Spleen (tissue), 11 donors: ENCODE results near the gene SEC14L1. TPM values are rescaled to one million over a fixed set of nuclear protein-coding genes. Genes with fewer than 3 reads are reported as not detected.

Experiments
- DNase-seq: peaks from one replicate; pipeline ENCODE4 v3.0.0-alpha.2; 2020
- H3K27ac ChIP-seq, 8 donors: fragments of 200-600 bp; sonication (generic) in 7 of 8; 1 replicate in 4 of 8; 2 replicates in 4 of 8; pipeline versions ENCODE4 v1.5.0 to v1.8.0; 2016 to 2021; ENCODE audit warnings: inconsistent platforms in 4 of 8, mild to moderate bottlenecking in 4 of 8, moderate library complexity in 1 of 8
- H3K27me3 ChIP-seq, 7 donors: fragments of 200-600 bp; sonication (generic) in 6 of 7; replicated peaks in 1 of 7; 1 replicate in 4 of 7; 2 replicates in 3 of 7; pipeline versions ENCODE4 v1.5.0 to v1.8.0; 2016 to 2021; ENCODE audit warnings: inconsistent platforms in 3 of 7, mild to moderate bottlenecking in 1 of 7
- H3K36me3 ChIP-seq, 6 donors: fragments of 200-600 bp; sonication (generic) in 5 of 6; 1 replicate in 4 of 6; 2 replicates in 2 of 6; pipeline versions ENCODE4 v1.5.0 to v1.8.0; 2016 to 2021; ENCODE audit warnings: inconsistent platforms in 2 of 6
- H3K4me1 ChIP-seq, 6 donors: fragments of 200-600 bp; sonication (generic) in 5 of 6; 1 replicate in 3 of 6; 2 replicates in 3 of 6; pipeline versions ENCODE4 v1.5.0 to v1.8.0; 2016 to 2021; ENCODE audit warnings: inconsistent platforms in 3 of 6
- H3K4me3 ChIP-seq, 8 donors: fragments of 200-600 bp; sonication (generic) in 7 of 8; 1 replicate in 4 of 8; 2 replicates in 4 of 8; pipeline versions ENCODE4 v1.5.0 to v1.8.0; 2016 to 2021; ENCODE audit warnings: inconsistent platforms in 4 of 8, mild to moderate bottlenecking in 4 of 8, moderate library complexity in 2 of 8
- H3K9me3 ChIP-seq, 8 donors: fragments of 200-600 bp; sonication (generic) in 7 of 8; 1 replicate in 4 of 8; 2 replicates in 4 of 8; pipeline versions ENCODE4 v1.5.0 to v1.8.0; 2016 to 2021; ENCODE audit warnings: inconsistent platforms in 4 of 8
- POLR2A ChIP-seq, 3 donors: fragments of 450-650 bp; IDR thresholded peaks; one replicate each; pipeline ENCODE4 v1.5.1; 2017; ENCODE audit warnings: antibody characterized with exemption in 3 of 3, mild to moderate bottlenecking in 1 of 3
- POLR2AphosphoS5 ChIP-seq, 3 donors: sonication (generic); formaldehyde crosslinking; IDR thresholded peaks; one replicate each; pipeline ENCODE4 v1.5.1; 2017; ENCODE audit warnings: antibody characterized with exemption in 3 of 3
- WGBS, 5 donors: extraction: QIAGEN DNeasy Blood & Tissue Kit in 3 of 5; methylation state at CpG; one replicate each; pipeline versions ENCODE4 v1.1.5 to v1.1.7; 2013 to 2018; 5-methylcytosine and 5-hydroxymethylcytosine counted together
- intact Hi-C: fragments of 100-400 bp; cut with DNase I; formaldehyde crosslinking; loops from one replicate; pipeline ENCODE4 v1.15.0; 2023; ENCODE audit warnings: low total_unique reads
- polyA plus RNA-seq, 3 donors: library from polyadenylated mRNA; stranded (reverse); fragments of 200-250 nt; gene quantifications; one replicate each; pipeline ENCODE4 v1.2.1, GENCODE V29; 2013
- total RNA-seq, 7 donors: library from RNA; depleted of rRNA in 3 of 7; stranded (reverse); fragments of >200 nt in 3 of 7; fragmentation: NEBNext Ultra II Directional in 4 of 7; extraction: Animal tissue kit (Norgen Biotek cat#: 25700) in 4 of 7; gene quantifications; one replicate each; pipeline versions ENCODE4 v1.1.0 to v1.2.1, GENCODE V29; 2016 to 2021
- TF ChIP-seq, protein P1 (sequence below), 11 experiments: fragments of 200-600 bp in 7 of 11; fragments of 450-650 bp in 4 of 11; sonication (generic) in 4 of 11; IDR thresholded peaks in 8 of 11; conservative IDR thresholded peaks in 3 of 11; 1 replicate in 7 of 11; 2 replicates in 4 of 11; pipeline versions ENCODE4 v1.4.0 to v1.8.0; 2016 to 2021; ENCODE audit warnings: antibody characterized with exemption in 11 of 11, inconsistent platforms in 4 of 11, mild to moderate bottlenecking in 1 of 11
- donor health status: healthy with polysubstance abuse.
- donor health status: DM: no; HTN: no; CAD: no; lungs with moderate emphysema.
- donor health status: DM: no; HTN: no; CAD: no.
- donor health status: Bipolar disorder and iron deficiency.
- donor health status: healthy.
- donor health status: DM: no; HTN: no; CAD: no.
- donor health status: DM: yes; HTN: yes; CAD: no.

Gene SEC14L1
- total and polyA plus RNA-seq, 10 donors = 14.5 to 202 (median 169) TPM

DNA sequence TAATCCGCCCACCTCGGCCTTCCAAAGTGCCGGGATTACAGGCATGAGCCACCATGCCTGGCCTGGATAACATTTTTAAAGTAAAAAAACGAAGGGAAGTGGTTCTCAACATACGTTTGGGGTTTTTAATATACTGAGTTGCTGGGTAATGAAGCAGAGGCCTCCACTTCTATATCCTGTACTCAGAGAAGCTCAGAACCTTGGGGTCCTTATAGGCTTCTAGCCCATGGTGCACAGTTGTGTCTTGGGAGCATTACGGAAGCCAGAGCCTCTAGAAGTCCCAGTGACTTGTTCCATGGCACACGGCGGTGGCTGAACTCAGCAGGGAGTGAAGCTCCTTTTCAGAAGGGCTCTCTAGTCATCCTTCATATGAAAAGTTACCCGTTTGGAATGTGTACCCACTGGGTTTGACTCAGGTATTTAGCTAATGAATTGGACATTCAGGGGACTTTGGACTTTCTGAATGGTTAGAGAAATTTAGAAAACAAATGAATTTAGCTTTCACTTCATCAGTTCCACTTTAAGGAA lies 67.0 kb downstream of the SEC14L1 start:
- 83 to 92% (median 88%) methylated on average over 9 of the region's 9 CpGs for WGBS, 5 donors
- no peaks in the 10 kb centered on the region for H3K27me3 ChIP-seq

GRCh38 chr17:77208217-77208808 lies 67.5 kb downstream of the SEC14L1 start:
- intact Hi-C loops = no loop called here
- no peak for TF ChIP-seq POLR2A (IDR thresholded peaks at IDR 0.05)
- peak in 2 of 3 donors; percentile 17 to 43 for TF ChIP-seq POLR2AphosphoS5 (IDR thresholded peaks at IDR 0.05)
- TF ChIP-seq, protein P1, sequence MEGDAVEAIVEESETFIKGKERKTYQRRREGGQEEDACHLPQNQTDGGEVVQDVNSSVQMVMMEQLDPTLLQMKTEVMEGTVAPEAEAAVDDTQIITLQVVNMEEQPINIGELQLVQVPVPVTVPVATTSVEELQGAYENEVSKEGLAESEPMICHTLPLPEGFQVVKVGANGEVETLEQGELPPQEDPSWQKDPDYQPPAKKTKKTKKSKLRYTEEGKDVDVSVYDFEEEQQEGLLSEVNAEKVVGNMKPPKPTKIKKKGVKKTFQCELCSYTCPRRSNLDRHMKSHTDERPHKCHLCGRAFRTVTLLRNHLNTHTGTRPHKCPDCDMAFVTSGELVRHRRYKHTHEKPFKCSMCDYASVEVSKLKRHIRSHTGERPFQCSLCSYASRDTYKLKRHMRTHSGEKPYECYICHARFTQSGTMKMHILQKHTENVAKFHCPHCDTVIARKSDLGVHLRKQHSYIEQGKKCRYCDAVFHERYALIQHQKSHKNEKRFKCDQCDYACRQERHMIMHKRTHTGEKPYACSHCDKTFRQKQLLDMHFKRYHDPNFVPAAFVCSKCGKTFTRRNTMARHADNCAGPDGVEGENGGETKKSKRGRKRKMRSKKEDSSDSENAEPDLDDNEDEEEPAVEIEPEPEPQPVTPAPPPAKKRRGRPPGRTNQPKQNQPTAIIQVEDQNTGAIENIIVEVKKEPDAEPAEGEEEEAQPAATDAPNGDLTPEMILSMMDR (IDR thresholded peaks at IDR 0.05 in 8 of 11, conservative IDR thresholded peaks at IDR 0.05 in 3 of 11) = peak in 4 of 11 experiments; percentile 18 to 22 (median 21)
- no peak for DNase-seq
- H3K27me3 ChIP-seq = no peaks in the 10 kb centered on the region
- peaks cover 10 to 100% (median 96%) of the 10 kb centered on the region in 6 donors for H3K36me3 ChIP-seq
- 75 to 88% (median 83%) methylated on average over 16 of the region's 16 CpGs for WGBS, 5 donors
- no peaks in the 10 kb centered on the region for H3K9me3 ChIP-seq
- peaks cover 17 to 88% (median 70%) of the 10 kb centered on the region in 6 donors for H3K4me1 ChIP-seq
- H3K4me3 ChIP-seq = no peak overlapping the region
- H3K27ac ChIP-seq = peak overlapping the region in 4 of 8 donors; percentile 70 to 80 (median 74)

More for the DNA sequence above, 67.0 kb downstream of the SEC14L1 start:
- Histone ChIP-seq H3K36me3 (peaks cover 10 to 100% (median 94%) of the 10 kb centered on the region in 6 donors), H3K9me3 (no peaks in the 10 kb centered on the region), H3K4me1 (peaks cover 17 to 83% (median 65%) of the 10 kb centered on the region in 6 donors), H3K27ac (peak overlapping the region in 6 of 8 donors; percentile 5 to 80 (median 70)), H3K4me3 (no peak overlapping the region)
- no peak for DNase-seq
- TF ChIP-seq, protein P1 (IDR thresholded peaks at IDR 0.05 in 8 of 11, conservative IDR thresholded peaks at IDR 0.05 in 3 of 11) = no peak
- no peak for TF ChIP-seq POLR2AphosphoS5 (IDR thresholded peaks at IDR 0.05)
- no peak for TF ChIP-seq POLR2A (IDR thresholded peaks at IDR 0.05)
- intact Hi-C loops = no loop called here

DNA sequence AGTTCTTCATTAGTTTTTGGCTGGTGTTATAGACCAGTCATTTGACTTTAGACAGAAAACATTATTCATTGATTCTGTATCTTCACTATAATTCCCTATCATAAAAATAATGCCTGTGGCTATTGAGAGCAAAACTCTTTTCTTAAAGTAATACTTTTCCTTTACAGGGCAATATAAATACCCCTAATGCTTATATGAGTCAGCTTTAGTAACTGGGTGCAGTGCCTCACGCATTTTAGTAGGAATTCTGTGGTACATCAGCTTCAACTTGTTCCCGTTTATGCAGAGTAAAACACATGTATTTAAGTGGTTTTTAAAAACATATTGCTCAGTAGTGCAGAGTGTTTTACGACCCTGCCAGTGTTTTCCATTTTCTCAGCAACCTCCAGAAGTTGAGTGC lies 68.1 kb downstream of the SEC14L1 start:
- 85 to 89% (median 87%) methylated on average over 3 of the region's 3 CpGs for WGBS, 5 donors
- TF ChIP-seq POLR2AphosphoS5 (IDR thresholded peaks at IDR 0.05) (no peak), POLR2A (IDR thresholded peaks at IDR 0.05) (no peak)
- TF ChIP-seq, protein P1 (IDR thresholded peaks at IDR 0.05 in 8 of 11, conservative IDR thresholded peaks at IDR 0.05 in 3 of 11) = no peak
- peaks cover 9 to 100% (median 96%) of the 10 kb centered on the region in 6 donors for H3K36me3 ChIP-seq
- DNase-seq = no peak
- H3K9me3 ChIP-seq = no peaks in the 10 kb centered on the region
- intact Hi-C loops = no loop called here
- H3K27ac ChIP-seq = peak overlapping the region in 5 of 8 donors; percentile 44 to 80 (median 71)
- H3K4me1 ChIP-seq = peaks cover 17 to 93% (median 73%) of the 10 kb centered on the region in 6 donors
- no peak overlapping the region for H3K4me3 ChIP-seq
- H3K27me3 ChIP-seq = no peaks in the 10 kb centered on the region

GRCh38 chr17:77209330-77209748 lies 68.6 kb downstream of the SEC14L1 start:
- intact Hi-C loops = no loop called here
- H3K4me1 ChIP-seq = peaks cover 17 to 98% (median 75%) of the 10 kb centered on the region in 6 donors
- peak overlapping the region in 5 of 8 donors; percentile 44 to 80 (median 71) for H3K27ac ChIP-seq
- TF ChIP-seq, protein P1 (IDR thresholded peaks at IDR 0.05 in 8 of 11, conservative IDR thresholded peaks at IDR 0.05 in 3 of 11) = no peak
- TF ChIP-seq POLR2AphosphoS5 (IDR thresholded peaks at IDR 0.05) = peak in 2 of 3 donors; percentile 31
- no peaks in the 10 kb centered on the region for H3K27me3 ChIP-seq
- no peak for DNase-seq
- peaks cover 7 to 100% (median 96%) of the 10 kb centered on the region in 6 donors for H3K36me3 ChIP-seq
- no peak overlapping the region for H3K4me3 ChIP-seq
- 70 to 82% (median 77%) methylated on average over 13 of the region's 13 CpGs for WGBS, 5 donors
- H3K9me3 ChIP-seq = no peaks in the 10 kb centered on the region
